Osteoblast (primary cell): ENCODE measurements around the gene CTSL. TPM values are rescaled to one million over a fixed set of nuclear protein-coding genes. Genes with fewer than 3 reads are reported as not detected.

Source experiments
- DNase-seq: peaks from one replicate; pipeline ENCODE4 v3.0.0; 2011; ENCODE audit warnings: low spot score, mixed read lengths; ENCODE audit not compliant: insufficient read length; ENCODE audit errors: missing footprints
- H2AFZ ChIP-seq: 2 replicates; pipeline ENCODE4 v1.6.0; 2011; ENCODE audit warnings: mild to moderate bottlenecking, low read length
- H3K27ac ChIP-seq: 2 replicates; pipeline ENCODE4 v1.5.1; 2011; ENCODE audit warnings: mild to moderate bottlenecking, low read depth, low read length, moderate library complexity
- H3K27me3 ChIP-seq: 2 replicates; pipeline ENCODE4 v1.6.0; 2012; ENCODE audit warnings: mild to moderate bottlenecking, control low read depth, inconsistent platforms, low read length, moderate library complexity; ENCODE audit not compliant: insufficient read depth
- H3K36me3 ChIP-seq: 2 replicates; pipeline ENCODE4 v1.5.1; 2011; ENCODE audit warnings: mild to moderate bottlenecking, low read length, control low read depth, moderate library complexity; ENCODE audit not compliant: insufficient read depth
- H3K4me1 ChIP-seq: 2 replicates; pipeline ENCODE4 v1.5.1; 2011; ENCODE audit warnings: mild to moderate bottlenecking, low read length, control low read depth, moderate library complexity; ENCODE audit not compliant: insufficient read depth
- H3K4me2 ChIP-seq: 2 replicates; pipeline ENCODE4 v1.6.0; 2011; ENCODE audit warnings: mild to moderate bottlenecking, low read length; ENCODE audit not compliant: insufficient read depth
- H3K4me3 ChIP-seq: fragments of 200-600 bp; sonication (generic); 3 replicates; pipeline ENCODE4 v1.5.1; 2012; ENCODE audit warnings: mild to moderate bottlenecking, low read length, inconsistent platforms; ENCODE audit not compliant: insufficient read depth
- H3K79me2 ChIP-seq: 2 replicates; pipeline ENCODE4 v1.6.0; 2012; ENCODE audit warnings: mild to moderate bottlenecking, low read length, control low read depth, inconsistent platforms; ENCODE audit not compliant: insufficient read depth
- H3K9me3 ChIP-seq: 2 replicates; pipeline ENCODE4 v1.5.1; 2011; ENCODE audit warnings: low read depth, low read length, control low read depth
- H4K20me1 ChIP-seq: 2 replicates; pipeline ENCODE4 v1.6.0; 2012; ENCODE audit warnings: mild to moderate bottlenecking, low read length, control low read depth; ENCODE audit not compliant: insufficient read depth
- total RNA-seq: library from RNA; depleted of rRNA; stranded (reverse); fragments of >200 nt; gene quantifications from 2 replicates; pipeline ENCODE4 v1.2.3, GENCODE V29; 2012
- TF ChIP-seq, protein P1 (sequence below): IDR thresholded peaks from 2 replicates; pipeline ENCODE4 v1.5.1; 2011; ENCODE audit warnings: mild to moderate bottlenecking, low read depth, low read length, moderate library complexity; ENCODE audit errors: extremely low read depth

Gene CTSL
- 384 and 396 TPM in 2 replicates for total RNA-seq

DNA sequence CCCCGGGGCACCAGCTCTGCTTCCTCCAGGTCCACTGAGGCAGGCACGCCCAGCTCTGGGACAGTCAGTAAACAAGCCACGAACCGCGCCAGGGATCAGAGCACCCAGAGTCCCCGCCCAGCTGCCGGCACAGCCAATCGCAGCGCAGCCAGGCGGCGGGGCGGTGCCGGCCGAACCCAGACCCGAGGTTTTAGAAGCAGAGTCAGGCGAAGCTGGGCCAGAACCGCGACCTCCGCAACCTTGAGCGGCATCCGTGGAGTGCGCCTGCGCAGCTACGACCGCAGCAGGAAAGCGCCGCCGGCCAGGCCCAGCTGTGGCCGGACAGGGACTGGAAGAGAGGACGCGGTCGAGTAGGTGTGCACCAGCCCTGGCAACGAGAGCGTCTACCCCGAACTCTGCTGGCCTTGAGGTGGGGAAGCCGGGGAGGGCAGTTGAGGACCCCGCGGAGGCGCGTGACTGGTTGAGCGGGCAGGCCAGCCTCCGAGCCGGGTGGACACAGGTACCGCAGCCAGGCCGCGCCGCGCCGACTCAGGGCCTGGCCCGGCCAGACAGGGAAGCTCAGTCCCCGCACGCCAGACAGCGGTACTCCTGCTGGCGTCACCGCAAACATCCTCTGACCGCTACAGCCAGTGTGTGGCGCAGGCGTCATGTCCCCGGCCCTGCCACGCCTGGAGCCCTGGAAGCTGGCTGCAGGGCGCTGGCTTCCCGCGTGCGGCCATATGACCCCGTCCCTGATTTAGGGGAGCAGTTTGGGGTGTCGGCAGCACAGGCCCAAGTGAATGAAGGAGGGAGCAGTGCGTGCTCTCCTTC lies at the start of gene CTSL:
CTSL (plus strand) TSS at position 220 of the 810 bp plus-strand sequence. CDS start 1,485 bp downstream, outside the sequence.
- Histone ChIP-seq H3K36me3 (peaks cover 36% of the 10 kb centered on the region), H3K4me1 (peaks cover 23% of the 10 kb centered on the region), H3K4me3 (peak within 1 kb of the TSS; percentile 94), H3K4me2 (peak within 1 kb of the TSS; percentile 92), H3K79me2 (peaks cover 29% of the 10 kb centered on the region), H2AFZ (peak within 1 kb of the TSS; percentile 96), H3K9me3 (no peaks in the 10 kb centered on the region), H4K20me1 (no peaks in the 10 kb centered on the region), H3K27ac (peak within 1 kb of the TSS; percentile 96), H3K27me3 (no peaks in the 10 kb centered on the region)
- DNase-seq: peak; percentile 95
- TF ChIP-seq, protein P1, sequence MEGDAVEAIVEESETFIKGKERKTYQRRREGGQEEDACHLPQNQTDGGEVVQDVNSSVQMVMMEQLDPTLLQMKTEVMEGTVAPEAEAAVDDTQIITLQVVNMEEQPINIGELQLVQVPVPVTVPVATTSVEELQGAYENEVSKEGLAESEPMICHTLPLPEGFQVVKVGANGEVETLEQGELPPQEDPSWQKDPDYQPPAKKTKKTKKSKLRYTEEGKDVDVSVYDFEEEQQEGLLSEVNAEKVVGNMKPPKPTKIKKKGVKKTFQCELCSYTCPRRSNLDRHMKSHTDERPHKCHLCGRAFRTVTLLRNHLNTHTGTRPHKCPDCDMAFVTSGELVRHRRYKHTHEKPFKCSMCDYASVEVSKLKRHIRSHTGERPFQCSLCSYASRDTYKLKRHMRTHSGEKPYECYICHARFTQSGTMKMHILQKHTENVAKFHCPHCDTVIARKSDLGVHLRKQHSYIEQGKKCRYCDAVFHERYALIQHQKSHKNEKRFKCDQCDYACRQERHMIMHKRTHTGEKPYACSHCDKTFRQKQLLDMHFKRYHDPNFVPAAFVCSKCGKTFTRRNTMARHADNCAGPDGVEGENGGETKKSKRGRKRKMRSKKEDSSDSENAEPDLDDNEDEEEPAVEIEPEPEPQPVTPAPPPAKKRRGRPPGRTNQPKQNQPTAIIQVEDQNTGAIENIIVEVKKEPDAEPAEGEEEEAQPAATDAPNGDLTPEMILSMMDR: peak; percentile 17

DNA sequence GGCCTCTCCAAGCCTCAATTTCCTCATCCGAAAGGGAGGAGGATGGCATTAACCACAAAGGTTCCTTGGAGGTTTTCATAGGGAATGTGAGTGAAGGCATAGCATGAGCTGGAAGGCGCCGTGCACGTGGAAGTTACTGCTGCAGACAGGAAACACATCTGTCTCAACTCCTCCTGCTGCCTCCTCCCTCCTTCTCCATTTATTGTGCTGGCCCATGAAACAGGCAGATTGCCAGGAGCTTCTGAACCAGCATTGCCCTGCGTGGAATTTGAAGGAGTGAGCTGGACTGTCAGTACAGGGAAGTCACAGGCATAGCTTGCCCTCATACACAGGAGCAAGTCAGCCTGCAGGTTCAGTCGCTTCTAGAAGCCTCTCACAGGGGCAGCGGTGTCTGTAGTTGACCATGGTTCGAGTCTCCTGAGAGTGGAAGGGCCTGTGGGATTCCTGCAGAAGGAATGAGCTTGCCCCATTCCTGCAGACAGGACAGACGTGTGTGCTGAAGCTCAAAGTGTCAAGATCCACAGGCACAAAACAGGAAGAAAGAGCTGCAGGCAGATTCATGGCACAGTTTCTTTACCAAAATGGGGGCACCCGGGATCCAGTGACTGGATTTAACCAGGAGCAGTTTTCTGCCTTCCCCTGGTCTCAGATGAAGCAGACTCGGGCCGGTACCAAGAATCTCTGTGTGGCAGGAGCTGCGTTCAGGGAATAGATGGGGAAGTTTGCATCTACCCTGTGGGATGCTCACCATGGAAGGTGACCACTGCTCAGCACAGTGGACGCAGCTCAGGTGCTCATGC lies 48.7 kb upstream of the CTSL start:
- no peak overlapping the region for H3K4me2 ChIP-seq
- no peak overlapping the region for H2AFZ ChIP-seq
- TF ChIP-seq, protein P1: no peak
- H3K9me3 ChIP-seq: no peaks in the 10 kb centered on the region
- H3K4me1 ChIP-seq: no peaks in the 10 kb centered on the region
- no peak overlapping the region for H3K27ac ChIP-seq
- H3K4me3 ChIP-seq: no peak overlapping the region
- H3K79me2 ChIP-seq: no peaks in the 10 kb centered on the region
- peak; percentile 66 for DNase-seq
- H3K36me3 ChIP-seq: no peaks in the 10 kb centered on the region
- no peaks in the 10 kb centered on the region for H4K20me1 ChIP-seq
- no peaks in the 10 kb centered on the region for H3K27me3 ChIP-seq

DNA sequence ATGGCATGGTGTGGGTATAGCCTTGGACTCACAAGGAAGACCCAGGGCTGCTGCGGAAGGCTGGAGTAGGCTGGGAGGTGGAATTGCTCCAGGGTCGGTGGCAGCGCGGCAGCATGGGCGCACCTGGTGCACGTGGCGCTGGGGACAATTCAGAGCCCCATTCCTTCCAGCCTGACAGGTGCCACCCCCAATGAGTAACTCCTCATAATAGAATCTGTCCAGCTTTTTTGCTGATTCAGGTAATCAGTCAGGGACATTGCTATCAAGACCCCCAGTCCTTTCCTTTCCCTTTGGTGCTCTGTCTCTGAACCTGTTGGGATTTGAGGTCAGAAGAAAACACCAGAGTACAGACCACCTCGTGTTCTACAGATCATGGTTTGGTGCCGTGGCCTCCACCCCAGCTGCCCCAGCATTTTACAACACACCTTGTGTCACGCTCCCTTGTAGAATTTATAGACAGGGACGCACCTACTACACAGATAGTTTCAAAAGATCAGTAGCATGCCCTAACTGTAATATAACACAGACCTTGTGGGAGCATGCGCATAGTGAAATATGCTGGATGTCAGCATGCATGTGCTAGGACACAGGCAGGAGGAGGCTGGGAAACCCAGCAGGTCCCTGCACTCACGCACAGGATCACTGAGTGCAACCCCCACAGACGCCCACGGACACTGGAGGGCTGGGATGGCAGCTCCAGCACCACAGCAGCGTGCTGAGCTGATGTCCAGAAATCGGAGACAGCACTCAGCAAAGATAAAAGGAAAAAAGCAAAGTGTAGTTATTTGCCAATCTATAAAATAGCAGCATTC lies 47.9 kb upstream of the CTSL start:
- Histone ChIP-seq H3K4me1 (no peaks in the 10 kb centered on the region), H3K9me3 (no peaks in the 10 kb centered on the region), H3K4me2 (no peak overlapping the region), H3K27ac (no peak overlapping the region), H3K27me3 (no peaks in the 10 kb centered on the region), H2AFZ (no peak overlapping the region), H3K36me3 (no peaks in the 10 kb centered on the region), H3K79me2 (no peaks in the 10 kb centered on the region), H3K4me3 (no peak overlapping the region), H4K20me1 (no peaks in the 10 kb centered on the region)
- TF ChIP-seq, protein P1: no peak
- peak; percentile 49 for DNase-seq
